ENCODE data around the gene EHD4.

GRCh38 chr15:41881086-41881485 is 91.3 kb downstream of the EHD4 start:
- TF ChIP-seq CTCF (IDR thresholded peaks at IDR 0.05; ENCODE audit: borderline replicate concordance, extremely low read depth, low read length, poor library complexity, severe bottlenecking): no peak
- TF ChIP-seq EZH2 (IDR thresholded peaks at IDR 0.05; ENCODE audit: borderline replicate concordance, low read depth, low read length, severe bottlenecking): no peak

Data from DND-41 (cell line).